ENCODE results near the gene C1QL4.

- TF ChIP-seq CTCF (conservative IDR thresholded peaks at IDR 0.05 in 1 of 2, IDR thresholded peaks at IDR 0.05 in 1 of 2; ENCODE audit: extremely low read depth in 1 of 2, insufficient read depth in 1 of 2, low read depth in 1 of 2, low read length in 2 of 2) (peak; percentile 78 to 80), EZH2 (IDR thresholded peaks at IDR 0.05; ENCODE audit: borderline replicate concordance, low read length) (no peak)
These were observed 48.6 kb downstream of the C1QL4 start for GRCh38 chr12:49288412-49288853.
